A673 (cell line): ENCODE measurements around the gene ZNF487. TPM values are rescaled to one million over a fixed set of nuclear protein-coding genes. Genes with fewer than 3 reads are reported as not detected.
A peak's percentile ranks its signal among the peaks of the same experiment; 100 is the strongest.

Experiments
- BruUV-seq: library from RNA; stranded (reverse); fragments of 400-500 nt; replicated peaks from 2 replicates; lab custom pipeline; 2021; lab: Mats Ljungman, UMichigan
- CTCF ChIA-PET: fragments of 300-600 bp; sonication (Branson Sonifier 250); formaldehyde crosslinking; loops from one replicate; lab custom pipeline; 2022; ENCODE audit warnings: antibody characterized with exemption; lab: Charles Lee
- POLR2A ChIA-PET: fragments of 300-600 bp; sonication (Branson Sonifier 250); formaldehyde crosslinking; loops from one replicate; lab custom pipeline; 2022; ENCODE audit warnings: antibody characterized with exemption; ENCODE audit not compliant: low non-redundant PET; lab: Charles Lee
- DNase-seq: peaks from one replicate; pipeline ENCODE4 v3.0.0-alpha.2; 2015; ENCODE audit warnings: low spot score
- H3K27ac ChIP-seq: fragments of 200-600 bp; sonication (generic); 2 replicates; pipeline ENCODE4 v1.5.1; 2016; ENCODE audit warnings: mixed run types, low read depth, mild to moderate bottlenecking, mixed read lengths, antibody characterized with exemption, low read length; ENCODE audit not compliant: poor library complexity, severe bottlenecking
- H3K27me3 ChIP-seq: fragments of 200-600 bp; sonication (generic); replicated peaks from 2 replicates; pipeline ENCODE4 v1.6.1; 2017; ENCODE audit warnings: mixed run types, low read depth, mild to moderate bottlenecking, mixed read lengths, antibody characterized with exemption, low read length; ENCODE audit not compliant: insufficient read depth, poor library complexity
- H3K36me3 ChIP-seq: fragments of 200-600 bp; sonication (generic); 2 replicates; pipeline ENCODE4 v1.6.1; 2016; ENCODE audit warnings: mixed run types, mild to moderate bottlenecking, mixed read lengths, antibody characterized with exemption, low read length; ENCODE audit not compliant: insufficient read depth, poor library complexity, severe bottlenecking
- H3K4me1 ChIP-seq: fragments of 200-600 bp; sonication (generic); 2 replicates; pipeline ENCODE4 v1.6.1; 2017; ENCODE audit warnings: mixed run types, mild to moderate bottlenecking, mixed read lengths, antibody characterized with exemption, low read length; ENCODE audit not compliant: insufficient read depth, poor library complexity, severe bottlenecking
- H3K4me3 ChIP-seq: fragments of 200-600 bp; sonication (generic); 2 replicates; pipeline ENCODE4 v1.5.1; 2016; ENCODE audit warnings: low read depth, mixed run types, mild to moderate bottlenecking, mixed read lengths, low read length; ENCODE audit not compliant: poor library complexity, severe bottlenecking
- H3K9me3 ChIP-seq: fragments of 200-600 bp; sonication (generic); 2 replicates; pipeline ENCODE4 v1.6.1; 2016; ENCODE audit warnings: mixed run types, low read depth, mild to moderate bottlenecking, mixed read lengths, antibody characterized with exemption, low read length; ENCODE audit not compliant: poor library complexity, severe bottlenecking
- CTCF ChIP-seq: fragments of 300-800, 200-600 bp; sonication (generic); conservative IDR thresholded peaks from 2 replicates; pipeline ENCODE4 v1.5.1; 2017; ENCODE audit warnings: low read depth, mild to moderate bottlenecking, antibody characterized with exemption, low read length, moderate library complexity, mixed read lengths
- EZH2 ChIP-seq: fragments of 200-600 bp; sonication (generic); IDR thresholded peaks from 2 replicates; pipeline ENCODE4 v1.6.1; 2017; ENCODE audit warnings: borderline replicate concordance, low read depth, mild to moderate bottlenecking, mixed read lengths, antibody characterized with exemption, low read length; ENCODE audit not compliant: poor library complexity, severe bottlenecking
- intact Hi-C: fragments of 100-400 bp; cut with micrococcal nuclease; formaldehyde crosslinking; loops from one replicate; pipeline ENCODE4 v1.10.0; 2022; ENCODE audit not compliant: unreplicated experiment
- total RNA-seq: library from RNA; stranded (reverse); gene quantifications from 2 replicates; pipeline ENCODE4 v1.2.3, GENCODE V29; 2021

The ZNF487 gene
- total RNA-seq, 1 experiment from 2014 or later = 1.3 TPM

- POLR2A ChIA-PET = no interaction called here
- Histone ChIP-seq H3K27ac (no peak overlapping the region), H3K9me3 (no peaks in the 10 kb centered on the region), H3K4me3 (no peak overlapping the region), H3K27me3 (no peaks in the 10 kb centered on the region), H3K36me3 (peaks cover 9% of the 10 kb centered on the region), H3K4me1 (peaks cover 61% of the 10 kb centered on the region)
- TF ChIP-seq CTCF (no peak), EZH2 (no peak)
- CTCF ChIA-PET = no interaction called here
- intact Hi-C loops = no loop called here
- no peak for DNase-seq
- no TSS peak for BruUV-seq
These were observed 33.9 kb upstream of the ZNF487 start for GRCh38 chr10:43402880-43403452.

- intact Hi-C loops = no loop called here
- CTCF ChIA-PET = interaction anchor here (0.5 kb wide), 1 partner anchor 45 kb away, joined by 5 read pairs; no protein-coding TSS in a partner anchor
- no peak for TF ChIP-seq CTCF
- TF ChIP-seq EZH2 = no peak
These were observed 32.8 kb upstream of the ZNF487 start for GRCh38 chr10:43403911-43404703.

GRCh38 chr10:43404704-43405084, 32.2 kb upstream of the ZNF487 start:
- H3K27ac ChIP-seq = peak overlapping the region; percentile 44
- intact Hi-C loops = no loop called here

More at GRCh38 chr10:43403911-43404703, 32.8 kb upstream of the ZNF487 start:
- H3K36me3 ChIP-seq = peaks cover 9% of the 10 kb centered on the region
- peaks cover 58% of the 10 kb centered on the region for H3K4me1 ChIP-seq
- H3K4me3 ChIP-seq = no peak overlapping the region
- H3K27me3 ChIP-seq = no peaks in the 10 kb centered on the region
- H3K9me3 ChIP-seq = no peaks in the 10 kb centered on the region
- POLR2A ChIA-PET = no interaction called here
- DNase-seq = no peak
- H3K27ac ChIP-seq = peak overlapping the region; percentile 44
- BruUV-seq = no TSS peak

More at GRCh38 chr10:43404704-43405084, 32.2 kb upstream of the ZNF487 start:
- BruUV-seq = no TSS peak
- ChIA-PET CTCF (interaction anchor here (0.5 kb wide), 1 partner anchor 44 kb away, joined by 5 read pairs; no protein-coding TSS in a partner anchor), POLR2A (no interaction called here)
- Histone ChIP-seq H3K9me3 (no peaks in the 10 kb centered on the region), H3K27me3 (no peaks in the 10 kb centered on the region), H3K4me1 (peaks cover 59% of the 10 kb centered on the region), H3K36me3 (peaks cover 4% of the 10 kb centered on the region), H3K4me3 (peak overlapping the region; percentile 11)
- no peak for DNase-seq
- TF ChIP-seq EZH2 (no peak), CTCF (no peak)
